Measurements from ENCODE around the gene RALGPS1.
"Not testable (repeated sequence)": the region's sequence is repeated elsewhere in the genome, so short reads cannot be mapped to it uniquely, and the experiment has no call there.

The RALGPS1 gene

DNA sequence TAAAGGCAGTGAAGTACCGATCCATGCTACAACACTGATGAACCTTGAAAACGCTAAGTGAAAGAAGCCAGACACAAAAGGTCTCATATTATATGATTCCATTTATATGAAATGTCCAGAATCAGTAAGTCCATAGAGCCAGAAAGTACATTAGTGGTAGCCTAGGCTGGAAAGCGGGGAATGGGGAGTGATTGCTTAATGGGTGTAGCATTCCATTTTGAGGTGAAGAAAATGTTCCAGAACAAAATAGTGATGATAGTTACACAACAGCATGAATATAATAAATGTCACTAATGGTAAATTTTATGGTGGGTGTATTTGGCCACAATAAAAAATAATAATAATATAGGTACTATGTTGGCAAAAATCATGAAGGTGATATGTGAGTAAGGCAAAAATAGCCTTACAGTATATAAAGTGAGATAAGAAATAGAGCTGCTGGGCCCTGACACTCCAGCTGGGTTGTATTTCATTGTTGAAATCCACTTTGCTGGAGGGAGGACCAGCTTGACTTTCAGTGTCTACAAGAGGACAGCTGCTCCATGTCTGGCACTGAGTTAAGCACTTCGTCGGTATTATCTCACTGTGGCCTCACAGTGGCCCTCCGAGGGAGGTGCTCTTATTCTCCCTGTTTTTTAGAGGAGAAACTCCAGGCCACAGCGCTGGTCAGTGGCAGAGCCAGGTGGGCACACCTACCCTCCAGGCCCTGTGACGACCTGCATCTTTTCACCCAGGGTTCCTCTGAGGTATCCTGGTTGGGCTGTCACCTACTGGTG is 230.3 kb downstream of the RALGPS1 start:
- H3K4me3 ChIP-seq (ENCODE audit: low read length), result no peak overlapping the region
- H3K9ac ChIP-seq (ENCODE audit: low read length), result no peak overlapping the region
- no peak overlapping the region for H3K27ac ChIP-seq (ENCODE audit: low read length)
- H3K9me3 ChIP-seq (ENCODE audit: insufficient read depth, low read length), result no peaks in the 10 kb centered on the region
- H3K79me2 ChIP-seq (ENCODE audit: low read length), result no peaks in the 10 kb centered on the region
- H2AFZ ChIP-seq (ENCODE audit: low read depth, low read length), result no peak overlapping the region
- H3K36me3 ChIP-seq (replicated peaks; ENCODE audit: low read depth, low read length), result no peaks in the 10 kb centered on the region
- no peaks in the 10 kb centered on the region for H3K4me1 ChIP-seq (ENCODE audit: low read length)
- no peak overlapping the region for H3K4me2 ChIP-seq (ENCODE audit: low read length)
- no peaks in the 10 kb centered on the region for H4K20me1 ChIP-seq (ENCODE audit: insufficient read depth, low read length)
- TF ChIP-seq, protein P1, sequence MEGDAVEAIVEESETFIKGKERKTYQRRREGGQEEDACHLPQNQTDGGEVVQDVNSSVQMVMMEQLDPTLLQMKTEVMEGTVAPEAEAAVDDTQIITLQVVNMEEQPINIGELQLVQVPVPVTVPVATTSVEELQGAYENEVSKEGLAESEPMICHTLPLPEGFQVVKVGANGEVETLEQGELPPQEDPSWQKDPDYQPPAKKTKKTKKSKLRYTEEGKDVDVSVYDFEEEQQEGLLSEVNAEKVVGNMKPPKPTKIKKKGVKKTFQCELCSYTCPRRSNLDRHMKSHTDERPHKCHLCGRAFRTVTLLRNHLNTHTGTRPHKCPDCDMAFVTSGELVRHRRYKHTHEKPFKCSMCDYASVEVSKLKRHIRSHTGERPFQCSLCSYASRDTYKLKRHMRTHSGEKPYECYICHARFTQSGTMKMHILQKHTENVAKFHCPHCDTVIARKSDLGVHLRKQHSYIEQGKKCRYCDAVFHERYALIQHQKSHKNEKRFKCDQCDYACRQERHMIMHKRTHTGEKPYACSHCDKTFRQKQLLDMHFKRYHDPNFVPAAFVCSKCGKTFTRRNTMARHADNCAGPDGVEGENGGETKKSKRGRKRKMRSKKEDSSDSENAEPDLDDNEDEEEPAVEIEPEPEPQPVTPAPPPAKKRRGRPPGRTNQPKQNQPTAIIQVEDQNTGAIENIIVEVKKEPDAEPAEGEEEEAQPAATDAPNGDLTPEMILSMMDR (IDR thresholded peaks at IDR 0.05; ENCODE audit: low read depth, low read length), result no peak
- no peak for TF ChIP-seq EZH2phosphoT487 (IDR thresholded peaks at IDR 0.05; ENCODE audit: low read depth)
- no peaks in the 10 kb centered on the region for H3K27me3 ChIP-seq (ENCODE audit: low read depth, low read length)

DNA sequence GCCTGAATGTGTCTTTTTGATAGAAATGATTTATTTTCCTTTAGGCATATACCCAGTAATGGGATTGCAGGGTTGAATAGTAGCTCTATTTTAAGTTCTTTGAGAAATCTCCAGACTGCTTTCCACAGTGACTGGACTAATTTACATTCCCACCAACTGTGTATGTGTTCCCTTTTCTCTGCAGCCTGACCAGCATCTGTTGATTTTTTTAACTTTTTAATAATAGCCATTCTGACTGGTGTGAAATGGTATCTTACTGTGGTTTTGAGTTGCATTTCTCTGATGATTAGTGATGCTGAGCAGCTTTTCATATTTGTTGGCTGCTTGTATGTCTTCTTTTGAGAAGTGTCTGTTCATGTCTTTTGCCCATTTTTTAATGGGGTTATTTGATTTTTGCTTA is 232.3 kb downstream of the RALGPS1 start:
- H3K4me1 ChIP-seq (ENCODE audit: low read length); H2AFZ ChIP-seq (ENCODE audit: low read depth, low read length); H3K36me3 ChIP-seq (replicated peaks; ENCODE audit: low read depth, low read length); H3K9me3 ChIP-seq (ENCODE audit: insufficient read depth, low read length); H3K9ac ChIP-seq (ENCODE audit: low read length); H4K20me1 ChIP-seq (ENCODE audit: insufficient read depth, low read length); H3K4me3 ChIP-seq (ENCODE audit: low read length); H3K79me2 ChIP-seq (ENCODE audit: low read length); H3K27ac ChIP-seq (ENCODE audit: low read length); H3K4me2 ChIP-seq (ENCODE audit: low read length); H3K27me3 ChIP-seq (ENCODE audit: low read depth, low read length): not testable (repeated sequence)

GRCh38 chr9:127147251-127147650 is 232.7 kb downstream of the RALGPS1 start:
- no peaks in the 10 kb centered on the region for H3K79me2 ChIP-seq (ENCODE audit: low read length)
- H3K36me3 ChIP-seq (replicated peaks; ENCODE audit: low read depth, low read length), result no peaks in the 10 kb centered on the region
- no peaks in the 10 kb centered on the region for H3K9me3 ChIP-seq (ENCODE audit: insufficient read depth, low read length)
- H2AFZ ChIP-seq (ENCODE audit: low read depth, low read length), result no peak overlapping the region
- no peaks in the 10 kb centered on the region for H3K4me1 ChIP-seq (ENCODE audit: low read length)
- H3K9ac ChIP-seq (ENCODE audit: low read length), result no peak overlapping the region
- H3K4me2 ChIP-seq (ENCODE audit: low read length), result no peak overlapping the region
- H4K20me1 ChIP-seq (ENCODE audit: insufficient read depth, low read length), result no peaks in the 10 kb centered on the region
- no peak overlapping the region for H3K27ac ChIP-seq (ENCODE audit: low read length)
- no peak overlapping the region for H3K4me3 ChIP-seq (ENCODE audit: low read length)
- no peak for TF ChIP-seq EZH2phosphoT487 (IDR thresholded peaks at IDR 0.05; ENCODE audit: low read depth)
- TF ChIP-seq, protein P1 (IDR thresholded peaks at IDR 0.05; ENCODE audit: low read depth, low read length), result no peak
- peaks cover 4% of the 10 kb centered on the region; the same call in 1 of the 2 replicates for H3K27me3 ChIP-seq (ENCODE audit: low read depth, low read length)

DNA sequence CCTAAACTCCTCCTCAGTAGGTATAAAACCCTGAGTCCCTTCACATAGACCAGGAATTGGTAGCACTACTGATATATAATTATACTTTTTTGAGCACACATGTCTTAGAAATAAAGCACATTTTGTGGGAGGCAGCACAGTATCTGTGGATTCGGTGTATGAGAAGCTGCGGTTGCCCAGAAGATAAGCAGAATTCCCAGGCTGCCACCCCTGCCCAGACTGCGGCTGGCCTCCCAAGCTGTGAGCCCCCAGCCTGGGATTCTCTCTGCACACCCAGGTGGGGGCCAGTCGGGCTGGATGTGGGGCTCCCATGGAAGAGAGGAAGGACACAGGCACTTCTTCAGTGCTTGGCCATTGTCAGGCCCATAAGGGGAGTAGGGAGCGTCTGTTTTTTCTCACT is 233.4 kb downstream of the RALGPS1 start:
- TF ChIP-seq EZH2phosphoT487 (IDR thresholded peaks at IDR 0.05; ENCODE audit: low read depth), result no peak
- TF ChIP-seq, protein P1 (IDR thresholded peaks at IDR 0.05; ENCODE audit: low read depth, low read length), result no peak
- no peaks in the 10 kb centered on the region for H3K79me2 ChIP-seq (ENCODE audit: low read length)

More for the DNA sequence above, 233.4 kb downstream of the RALGPS1 start:
- Histone ChIP-seq H3K27me3 (ENCODE audit: low read depth, low read length) (peaks cover 12% of the 10 kb centered on the region), H4K20me1 (ENCODE audit: insufficient read depth, low read length) (no peaks in the 10 kb centered on the region), H3K4me2 (ENCODE audit: low read length) (no peak overlapping the region), H2AFZ (ENCODE audit: low read depth, low read length) (no peak overlapping the region), H3K27ac (ENCODE audit: low read length) (no peak overlapping the region), H3K4me3 (ENCODE audit: low read length) (no peak overlapping the region), H3K4me1 (ENCODE audit: low read length) (no peaks in the 10 kb centered on the region), H3K36me3 (replicated peaks; ENCODE audit: low read depth, low read length) (no peaks in the 10 kb centered on the region), H3K9ac (ENCODE audit: low read length) (no peak overlapping the region), H3K9me3 (ENCODE audit: insufficient read depth, low read length) (no peaks in the 10 kb centered on the region)

Measured in OCI-LY3 (cell line).